PC-3 (cell line): ENCODE results near the gene ZNF638.

Experiments used
- EZH2 ChIP-seq: fragments of 300-600 bp; sonication (generic); IDR thresholded peaks from one replicate; pipeline ENCODE4 v1.6.1; 2017; ENCODE audit warnings: antibody characterized with exemption, mild to moderate bottlenecking, low read length; ENCODE audit not compliant: unreplicated experiment
- TF ChIP-seq, protein P1 (sequence below): fragments of 300-600 bp; sonication (generic); conservative IDR thresholded peaks from 2 replicates; pipeline ENCODE4 v1.5.1; 2017; ENCODE audit warnings: antibody characterized with exemption, low read depth, mild to moderate bottlenecking, low read length

DNA sequence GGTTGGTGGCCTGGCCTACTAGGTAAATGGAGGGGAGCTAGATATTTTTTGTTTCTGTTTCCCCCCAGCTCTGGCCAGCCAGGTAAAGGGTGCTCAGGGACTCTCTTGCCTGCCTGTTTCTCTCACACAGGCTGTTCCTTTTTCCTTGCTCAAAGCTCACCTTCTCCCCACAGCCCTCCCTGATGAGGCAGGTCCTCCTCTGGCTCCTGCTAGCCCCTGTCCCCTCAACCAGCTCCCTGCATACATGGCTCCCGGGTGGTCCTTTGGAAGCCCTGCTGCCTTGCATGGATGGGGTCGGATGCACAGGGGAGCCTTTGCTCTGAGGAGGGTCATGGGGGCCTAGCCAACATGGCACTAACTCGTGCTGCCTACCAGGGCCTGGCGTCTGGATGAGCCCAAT, 149.5 kb downstream of the ZNF638 start:
- TF ChIP-seq, protein P1, sequence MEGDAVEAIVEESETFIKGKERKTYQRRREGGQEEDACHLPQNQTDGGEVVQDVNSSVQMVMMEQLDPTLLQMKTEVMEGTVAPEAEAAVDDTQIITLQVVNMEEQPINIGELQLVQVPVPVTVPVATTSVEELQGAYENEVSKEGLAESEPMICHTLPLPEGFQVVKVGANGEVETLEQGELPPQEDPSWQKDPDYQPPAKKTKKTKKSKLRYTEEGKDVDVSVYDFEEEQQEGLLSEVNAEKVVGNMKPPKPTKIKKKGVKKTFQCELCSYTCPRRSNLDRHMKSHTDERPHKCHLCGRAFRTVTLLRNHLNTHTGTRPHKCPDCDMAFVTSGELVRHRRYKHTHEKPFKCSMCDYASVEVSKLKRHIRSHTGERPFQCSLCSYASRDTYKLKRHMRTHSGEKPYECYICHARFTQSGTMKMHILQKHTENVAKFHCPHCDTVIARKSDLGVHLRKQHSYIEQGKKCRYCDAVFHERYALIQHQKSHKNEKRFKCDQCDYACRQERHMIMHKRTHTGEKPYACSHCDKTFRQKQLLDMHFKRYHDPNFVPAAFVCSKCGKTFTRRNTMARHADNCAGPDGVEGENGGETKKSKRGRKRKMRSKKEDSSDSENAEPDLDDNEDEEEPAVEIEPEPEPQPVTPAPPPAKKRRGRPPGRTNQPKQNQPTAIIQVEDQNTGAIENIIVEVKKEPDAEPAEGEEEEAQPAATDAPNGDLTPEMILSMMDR = no peak
- TF ChIP-seq EZH2 = no peak
